Measurements from ENCODE around the gene LFNG. TPM values are rescaled to one million over a fixed set of nuclear protein-coding genes. Genes with fewer than 3 reads are reported as not detected.

Gene LFNG
- total RNA-seq, 2 experiments from 2014 or later: 96.7 to 99.8 TPM

DNA sequence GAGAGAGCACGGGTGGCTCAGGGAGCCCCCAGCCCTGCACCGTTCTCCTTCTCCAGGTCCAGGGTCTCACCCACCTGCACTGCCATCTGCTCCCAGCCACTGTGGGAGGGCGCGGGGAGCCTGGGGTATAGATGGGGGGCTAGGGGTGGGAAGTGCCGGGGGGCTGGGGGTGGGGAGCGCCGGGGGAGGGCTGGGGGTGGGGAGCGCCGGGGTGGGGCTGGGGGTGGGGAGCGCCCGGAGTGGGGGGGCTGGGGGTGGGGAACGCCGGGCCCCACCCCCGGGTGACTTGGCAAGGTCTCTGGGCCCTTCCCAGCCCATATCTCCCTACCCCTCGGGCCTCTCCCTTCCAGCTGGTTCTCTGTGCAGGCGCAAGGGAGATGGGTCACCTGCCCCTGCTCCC is 43.3 kb upstream of the LFNG start, which contains the start of gene GRIFIN:
Gene GRIFIN (minus strand): TSS at position 101 of the 400 bp plus-strand sequence. CDS start 15 bp downstream, at position 86.
- no peaks in the 10 kb centered on the region for H3K4me1 Mint-ChIP-seq (ENCODE audit: low read depth)
- H3K9me3 ChIP-seq (ENCODE audit: control insufficient read depth in 1 of 2, insufficient read depth in 1 of 2, low read length in 2 of 2): no peaks in the 10 kb centered on the region
- DNase-seq: no peak
- H3K36me3 ChIP-seq (ENCODE audit: insufficient read depth, low read length): no peaks in the 10 kb centered on the region
- H3K27me3 ChIP-seq (ENCODE audit: control insufficient read depth in 1 of 2, insufficient read depth in 2 of 2, low read length in 2 of 2): no peaks in the 10 kb centered on the region
- no peak within 1 kb of the TSS for H3K27ac ChIP-seq (ENCODE audit: low read depth in 1 of 2, low read length in 2 of 2)
- no peaks in the 10 kb centered on the region for H3K27me3 Mint-ChIP-seq
- intact Hi-C loops (cut with DNase I, micrococcal nuclease): loop anchor here in 1 of 2 experiments (5.0 kb wide), 1 partner anchor 46 kb away; no protein-coding TSS in a partner anchor
- ChIA-PET POLR2A (no interaction called here), CTCF (no interaction called here)
- no peak within 1 kb of the TSS for H3K4me3 ChIP-seq (ENCODE audit: low read length)
- TF ChIP-seq, protein P1, sequence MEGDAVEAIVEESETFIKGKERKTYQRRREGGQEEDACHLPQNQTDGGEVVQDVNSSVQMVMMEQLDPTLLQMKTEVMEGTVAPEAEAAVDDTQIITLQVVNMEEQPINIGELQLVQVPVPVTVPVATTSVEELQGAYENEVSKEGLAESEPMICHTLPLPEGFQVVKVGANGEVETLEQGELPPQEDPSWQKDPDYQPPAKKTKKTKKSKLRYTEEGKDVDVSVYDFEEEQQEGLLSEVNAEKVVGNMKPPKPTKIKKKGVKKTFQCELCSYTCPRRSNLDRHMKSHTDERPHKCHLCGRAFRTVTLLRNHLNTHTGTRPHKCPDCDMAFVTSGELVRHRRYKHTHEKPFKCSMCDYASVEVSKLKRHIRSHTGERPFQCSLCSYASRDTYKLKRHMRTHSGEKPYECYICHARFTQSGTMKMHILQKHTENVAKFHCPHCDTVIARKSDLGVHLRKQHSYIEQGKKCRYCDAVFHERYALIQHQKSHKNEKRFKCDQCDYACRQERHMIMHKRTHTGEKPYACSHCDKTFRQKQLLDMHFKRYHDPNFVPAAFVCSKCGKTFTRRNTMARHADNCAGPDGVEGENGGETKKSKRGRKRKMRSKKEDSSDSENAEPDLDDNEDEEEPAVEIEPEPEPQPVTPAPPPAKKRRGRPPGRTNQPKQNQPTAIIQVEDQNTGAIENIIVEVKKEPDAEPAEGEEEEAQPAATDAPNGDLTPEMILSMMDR (IDR thresholded peaks at IDR 0.05): no peak
- no peaks in the 10 kb centered on the region for H3K36me3 Mint-ChIP-seq (ENCODE audit: low read depth)
- H3K4me1 ChIP-seq (ENCODE audit: insufficient read depth, low read length): peaks cover 19% of the 10 kb centered on the region
- no peak for ATAC-seq (ENCODE audit: poor library complexity)
- H3K9me3 Mint-ChIP-seq: no peaks in the 10 kb centered on the region
- no peak within 1 kb of the TSS for H3K27ac Mint-ChIP-seq
- H3K4me3 Mint-ChIP-seq: no peak within 1 kb of the TSS

DNA sequence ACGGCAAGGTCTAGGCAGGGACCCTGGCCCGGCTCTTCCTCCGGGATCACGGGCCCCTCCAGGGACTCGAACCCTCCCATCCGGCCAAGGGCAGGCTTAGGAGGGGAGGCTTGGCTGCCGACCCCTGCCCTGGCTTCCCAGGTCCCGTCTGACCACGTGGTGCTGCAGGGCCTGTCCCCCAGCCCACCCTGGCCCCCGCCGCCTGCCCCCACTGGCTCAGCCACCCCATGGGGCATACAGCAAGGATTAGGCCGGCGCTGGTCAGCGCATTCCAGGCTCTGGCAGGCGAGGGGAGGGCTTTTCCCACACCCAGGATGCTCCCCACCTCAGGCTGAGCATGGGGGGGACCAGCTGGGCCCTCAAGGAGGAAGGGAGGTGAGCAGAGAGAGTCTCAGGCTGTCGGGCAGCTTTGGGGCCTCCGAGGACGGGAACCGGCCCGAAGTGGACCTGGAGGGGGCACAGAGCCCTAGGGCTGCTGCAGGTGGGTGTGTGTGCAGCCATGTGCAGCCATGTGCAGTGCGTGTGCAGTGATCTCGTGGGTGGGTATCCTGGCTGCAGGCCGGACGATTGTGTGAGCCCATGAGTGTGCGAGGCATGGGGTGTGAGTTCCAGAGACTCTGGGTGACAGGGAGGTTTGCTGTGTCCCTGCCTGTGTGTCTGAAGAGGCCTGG is 42.7 kb upstream of the LFNG start:
- CTCF ChIA-PET: no interaction called here
- Mint-ChIP-seq H3K36me3 (ENCODE audit: low read depth) (no peaks in the 10 kb centered on the region), H3K9me3 (no peaks in the 10 kb centered on the region), H3K4me3 (no peak overlapping the region), H3K27me3 (no peaks in the 10 kb centered on the region), H3K27ac (no peak overlapping the region), H3K4me1 (ENCODE audit: low read depth) (no peaks in the 10 kb centered on the region)
- Histone ChIP-seq H3K4me3 (ENCODE audit: low read length) (no peak overlapping the region), H3K9me3 (ENCODE audit: control insufficient read depth in 1 of 2, insufficient read depth in 1 of 2, low read length in 2 of 2) (no peaks in the 10 kb centered on the region), H3K36me3 (ENCODE audit: insufficient read depth, low read length) (no peaks in the 10 kb centered on the region), H3K27ac (ENCODE audit: low read depth in 1 of 2, low read length in 2 of 2) (no peak overlapping the region), H3K27me3 (ENCODE audit: control insufficient read depth in 1 of 2, insufficient read depth in 2 of 2, low read length in 2 of 2) (no peaks in the 10 kb centered on the region), H3K4me1 (ENCODE audit: insufficient read depth, low read length) (peaks cover 19% of the 10 kb centered on the region)
- ATAC-seq (ENCODE audit: poor library complexity) (no peak), DNase-seq (no peak)
- TF ChIP-seq, protein P1 (IDR thresholded peaks at IDR 0.05): no peak
- POLR2A ChIA-PET: no interaction called here
- intact Hi-C loops (cut with DNase I, micrococcal nuclease): loop anchor here in 1 of 2 experiments (1.0 to 5.0 kb wide), 3 partner anchors 45 to 232 kb away; no protein-coding TSS in a partner anchor

DNA sequence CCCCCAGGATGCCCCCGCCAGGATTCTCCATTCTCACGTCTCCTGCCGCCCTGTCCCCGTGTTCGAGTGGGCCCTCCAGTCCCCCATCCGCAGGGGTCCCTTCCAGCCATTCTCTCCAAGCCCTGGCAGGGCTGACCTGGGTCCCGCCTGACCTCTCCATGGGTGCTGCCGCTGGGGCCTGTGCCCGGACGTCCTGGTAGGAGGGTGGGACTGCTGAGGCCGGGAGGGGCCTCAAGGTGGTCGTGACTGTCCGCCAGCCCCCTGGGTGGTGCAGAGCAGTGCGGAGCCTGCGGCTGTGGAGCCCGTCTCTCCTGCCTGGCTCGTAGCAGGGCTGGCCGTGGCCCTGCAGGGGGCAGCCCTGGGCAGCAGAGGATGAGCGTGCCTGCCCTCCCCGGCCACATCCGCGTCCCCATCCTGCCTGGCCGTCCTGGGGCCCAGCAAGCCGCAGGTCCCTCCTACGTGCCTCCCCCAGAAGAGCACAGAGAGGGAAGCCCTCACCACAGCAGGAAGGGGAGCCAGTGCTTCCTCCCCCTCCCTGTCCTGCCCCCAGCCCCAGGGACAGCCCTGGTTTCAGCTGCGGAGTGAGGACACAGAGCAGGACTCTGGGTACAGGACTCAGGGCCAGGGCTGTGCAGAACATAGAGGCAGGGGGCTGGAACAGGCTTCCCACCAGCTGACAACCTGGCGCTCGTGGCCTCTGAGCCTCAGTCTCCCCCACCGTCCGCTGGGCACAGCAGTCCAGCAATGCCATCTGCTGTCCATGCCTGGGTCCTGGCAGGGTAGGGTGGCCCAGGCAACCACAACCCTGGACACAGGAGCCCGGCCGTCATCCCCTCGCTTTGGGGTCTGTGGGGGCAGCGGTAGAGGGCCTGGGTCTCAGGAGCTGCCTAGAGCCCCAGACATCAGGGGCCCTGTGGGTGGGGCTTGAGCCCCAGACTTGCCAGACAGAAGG is 41.9 kb upstream of the LFNG start:
- POLR2A ChIA-PET: no interaction called here
- no peaks in the 10 kb centered on the region for H3K36me3 Mint-ChIP-seq (ENCODE audit: low read depth)
- H3K36me3 ChIP-seq (ENCODE audit: insufficient read depth, low read length): no peaks in the 10 kb centered on the region
- peak; percentile 19 to 82 (median 58) for DNase-seq
- no peaks in the 10 kb centered on the region for H3K27me3 ChIP-seq (ENCODE audit: control insufficient read depth in 1 of 2, insufficient read depth in 2 of 2, low read length in 2 of 2)
- H3K4me1 Mint-ChIP-seq (ENCODE audit: low read depth): no peaks in the 10 kb centered on the region
- no peak overlapping the region for H3K4me3 ChIP-seq (ENCODE audit: low read length)
- no peaks in the 10 kb centered on the region for H3K27me3 Mint-ChIP-seq
- no peak overlapping the region for H3K27ac ChIP-seq (ENCODE audit: low read depth in 1 of 2, low read length in 2 of 2)
- peak; percentile 94 for ATAC-seq (ENCODE audit: poor library complexity)
- no peaks in the 10 kb centered on the region for H3K9me3 Mint-ChIP-seq
- TF ChIP-seq, protein P1 (IDR thresholded peaks at IDR 0.05): peak; percentile 77
- peaks cover under 1 to 7% of the 10 kb centered on the region in 2 experiments for H3K9me3 ChIP-seq (ENCODE audit: control insufficient read depth in 1 of 2, insufficient read depth in 1 of 2, low read length in 2 of 2)
- peaks cover 19% of the 10 kb centered on the region for H3K4me1 ChIP-seq (ENCODE audit: insufficient read depth, low read length)
- no peak overlapping the region for H3K4me3 Mint-ChIP-seq
- CTCF ChIA-PET: no interaction called here
- intact Hi-C loops (cut with DNase I, micrococcal nuclease): loop anchor here in 1 of 2 experiments (1.0 to 5.0 kb wide), 4 partner anchors 45 to 232 kb away; no protein-coding TSS in a partner anchor
- no peak overlapping the region for H3K27ac Mint-ChIP-seq
